CD14-positive monocyte (primary cell): ENCODE measurements around the gene BPHL. TPM values are rescaled to one million over a fixed set of nuclear protein-coding genes. Genes with fewer than 3 reads are reported as not detected.

Experiments
- DNase-seq, 3 donors: peaks; one replicate each; pipeline ENCODE4 v3.0.0-alpha.2; 2011 to 2022
- H2AFZ ChIP-seq: 2 replicates; pipeline ENCODE4 v1.6.0; 2012; ENCODE audit warnings: mild to moderate bottlenecking, low read depth, low read length, inconsistent platforms; ENCODE audit not compliant: insufficient read depth, poor library complexity, severe bottlenecking
- H3K27ac ChIP-seq, 2 donors: 1 replicate in 1 of 2; 2 replicates in 1 of 2; pipeline ENCODE4 v1.5.1; 2012 to 2013; ENCODE audit warnings: low read length in 2 of 2, control low read depth in 1 of 2, inconsistent platforms in 1 of 2, low read depth in 1 of 2, mild to moderate bottlenecking in 1 of 2
- H3K27me3 ChIP-seq, 2 donors: one replicate each; pipeline versions ENCODE4 v1.6.0 to v1.6.1; 2011 to 2013; ENCODE audit warnings: low read length in 2 of 2; ENCODE audit not compliant: control insufficient read depth in 2 of 2, insufficient read depth in 2 of 2
- H3K36me3 ChIP-seq, 2 donors: replicated peaks in 1 of 2; 1 replicate in 1 of 2; 2 replicates in 1 of 2; pipeline versions ENCODE4 v1.5.1 to v1.6.1; 2012 to 2013; ENCODE audit warnings: low read length in 2 of 2, control low read depth in 1 of 2, inconsistent platforms in 1 of 2, mild to moderate bottlenecking in 1 of 2; ENCODE audit not compliant: insufficient read depth in 2 of 2, control insufficient read depth in 1 of 2
- H3K4me1 ChIP-seq, 2 donors: 1 replicate in 1 of 2; 2 replicates in 1 of 2; pipeline versions ENCODE4 v1.5.1 to v1.6.1; 2012 to 2013; ENCODE audit warnings: low read length in 2 of 2, control low read depth in 1 of 2, inconsistent platforms in 1 of 2, mild to moderate bottlenecking in 1 of 2, moderate library complexity in 1 of 2; ENCODE audit not compliant: insufficient read depth in 2 of 2, control insufficient read depth in 1 of 2
- H3K4me2 ChIP-seq: replicated peaks from 2 replicates; pipeline ENCODE3; 2012; ENCODE audit warnings: low read length, moderate library complexity, mild to moderate bottlenecking; ENCODE audit not compliant: poor library complexity, severe bottlenecking; ENCODE audit errors: extremely low read depth
- H3K4me3 ChIP-seq, 3 experiments: fragments of 200-600 bp in 1 of 3; sonication (generic) in 1 of 3; replicated peaks in 1 of 3; 1 replicate in 2 of 3; 2 replicates in 1 of 3; pipeline ENCODE4 v1.5.1; 2011 to 2013; ENCODE audit warnings: low read length in 3 of 3, mild to moderate bottlenecking in 3 of 3, control low read depth in 2 of 3, low read depth in 2 of 3, inconsistent platforms in 1 of 3, moderate library complexity in 1 of 3
- H3K79me2 ChIP-seq: 2 replicates; pipeline ENCODE4 v1.6.0; 2012; ENCODE audit warnings: mild to moderate bottlenecking, control low read depth, inconsistent platforms, low read length, moderate library complexity; ENCODE audit not compliant: insufficient read depth
- H3K9ac ChIP-seq: 2 replicates; pipeline ENCODE4 v1.6.0; 2017; ENCODE audit warnings: low read length, mild to moderate bottlenecking; ENCODE audit not compliant: insufficient read depth, poor library complexity, severe bottlenecking
- H3K9me3 ChIP-seq, 2 donors: replicated peaks in 1 of 2; 1 replicate in 1 of 2; 2 replicates in 1 of 2; pipeline versions ENCODE4 v1.5.1 to v1.6.1; 2012 to 2013; ENCODE audit warnings: low read length in 2 of 2, control low read depth in 1 of 2; ENCODE audit not compliant: control insufficient read depth in 1 of 2, insufficient read depth in 1 of 2
- H4K20me1 ChIP-seq: 2 replicates; pipeline ENCODE4 v1.6.0; 2012; ENCODE audit warnings: mild to moderate bottlenecking, low read length, control low read depth, moderate library complexity; ENCODE audit not compliant: insufficient read depth
- H3K27ac Mint-ChIP-seq, 7 donors: one replicate each; pipeline ENCODE4 v1.8.0; 2020; ENCODE audit warnings: mild to moderate bottlenecking in 7 of 7, mixed read lengths in 7 of 7, moderate library complexity in 6 of 7, inconsistent platforms in 2 of 7
- H3K27me3 Mint-ChIP-seq, 3 donors: one replicate each; pipeline ENCODE4 v1.8.0; 2021 to 2022; ENCODE audit warnings: low read depth in 3 of 3, mild to moderate bottlenecking in 3 of 3, mixed read lengths in 3 of 3, moderate library complexity in 3 of 3, inconsistent platforms in 1 of 3
- H3K36me3 Mint-ChIP-seq, 2 donors: one replicate each; pipeline ENCODE4 v1.8.0; 2020; ENCODE audit warnings: mixed read lengths in 2 of 2, inconsistent platforms in 1 of 2, mild to moderate bottlenecking in 1 of 2
- H3K4me1 Mint-ChIP-seq: one replicate; pipeline ENCODE4 v1.8.0; 2020; ENCODE audit warnings: mild to moderate bottlenecking, mixed read lengths
- H3K4me3 Mint-ChIP-seq, 2 donors: one replicate each; pipeline ENCODE4 v1.8.0; 2020; ENCODE audit warnings: mild to moderate bottlenecking in 2 of 2, mixed read lengths in 2 of 2, moderate library complexity in 1 of 2
- H3K9me3 Mint-ChIP-seq, 7 donors: one replicate each; pipeline ENCODE4 v1.8.0; 2020 to 2022; ENCODE audit warnings: mixed read lengths in 7 of 7, mild to moderate bottlenecking in 6 of 7, moderate library complexity in 6 of 7, inconsistent platforms in 2 of 7
- WGBS: methylation state at CpG from one replicate; pipeline ENCODE4 v1.1.5; 2013; ENCODE audit warnings: missing lambda C conversion rate; ENCODE audit not compliant: insufficient coverage; 5-methylcytosine and 5-hydroxymethylcytosine counted together
- intact Hi-C, 2 donors: fragments of 100-400 bp; cut with micrococcal nuclease; formaldehyde crosslinking; loops; one replicate each; pipeline versions ENCODE4 v1.15.0 to v1.15.1; 2023
- polyA plus RNA-seq, 3 donors: library from polyadenylated mRNA; depleted of rRNA in 1 of 3; unstranded in 2 of 3; stranded (reverse) in 1 of 3; fragments of 300-500 nt in 2 of 3; fragments of >200 nt in 1 of 3; fragmentation: Illumina TruSeq in 2 of 3; gene quantifications; 1 replicate in 2 of 3; 2 replicates in 1 of 3; pipeline ENCODE4 v1.2.3, GENCODE V29; 2012 to 2021
- TF ChIP-seq, protein P1 (sequence below): fragments of 200-600 bp; IDR thresholded peaks from one replicate; pipeline ENCODE4 v1.8.0; 2022; ENCODE audit warnings: antibody characterized with exemption, mild to moderate bottlenecking

BPHL gene
- polyA plus RNA-seq, 3 donors, result 4.6 to 7.8 (median 5.9) TPM

GRCh38 chr6:3128356-3129108 is 10.0 kb downstream of the BPHL start:
- Histone ChIP-seq H3K4me3 (no peak overlapping the region), H3K4me1 (peaks cover 0 to 3% of the 10 kb centered on the region in 2 donors), H4K20me1 (no peaks in the 10 kb centered on the region), H2AFZ (no peak overlapping the region), H3K27ac (no peak overlapping the region), H3K9me3 (no peaks in the 10 kb centered on the region), H3K4me2 (no peak overlapping the region), H3K27me3 (no peaks in the 10 kb centered on the region), H3K79me2 (no peaks in the 10 kb centered on the region), H3K9ac (no peak overlapping the region), H3K36me3 (peaks cover 0 to 5% of the 10 kb centered on the region in 2 donors)
- no peak overlapping the region for H3K27ac Mint-ChIP-seq
- no peaks in the 10 kb centered on the region for H3K4me1 Mint-ChIP-seq
- H3K9me3 Mint-ChIP-seq, result no peaks in the 10 kb centered on the region
- H3K4me3 Mint-ChIP-seq, result no peak overlapping the region
- DNase-seq, result no peak
- WGBS, result 96% methylated on average over 7 of the region's 15 CpGs
- TF ChIP-seq, protein P1, sequence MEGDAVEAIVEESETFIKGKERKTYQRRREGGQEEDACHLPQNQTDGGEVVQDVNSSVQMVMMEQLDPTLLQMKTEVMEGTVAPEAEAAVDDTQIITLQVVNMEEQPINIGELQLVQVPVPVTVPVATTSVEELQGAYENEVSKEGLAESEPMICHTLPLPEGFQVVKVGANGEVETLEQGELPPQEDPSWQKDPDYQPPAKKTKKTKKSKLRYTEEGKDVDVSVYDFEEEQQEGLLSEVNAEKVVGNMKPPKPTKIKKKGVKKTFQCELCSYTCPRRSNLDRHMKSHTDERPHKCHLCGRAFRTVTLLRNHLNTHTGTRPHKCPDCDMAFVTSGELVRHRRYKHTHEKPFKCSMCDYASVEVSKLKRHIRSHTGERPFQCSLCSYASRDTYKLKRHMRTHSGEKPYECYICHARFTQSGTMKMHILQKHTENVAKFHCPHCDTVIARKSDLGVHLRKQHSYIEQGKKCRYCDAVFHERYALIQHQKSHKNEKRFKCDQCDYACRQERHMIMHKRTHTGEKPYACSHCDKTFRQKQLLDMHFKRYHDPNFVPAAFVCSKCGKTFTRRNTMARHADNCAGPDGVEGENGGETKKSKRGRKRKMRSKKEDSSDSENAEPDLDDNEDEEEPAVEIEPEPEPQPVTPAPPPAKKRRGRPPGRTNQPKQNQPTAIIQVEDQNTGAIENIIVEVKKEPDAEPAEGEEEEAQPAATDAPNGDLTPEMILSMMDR, result no peak
- intact Hi-C loops, result no loop called here
- peaks cover 0 to 8% (median 1%) of the 10 kb centered on the region in 3 donors for H3K27me3 Mint-ChIP-seq
- H3K36me3 Mint-ChIP-seq, result peaks cover 3 to 7% of the 10 kb centered on the region in 2 donors

DNA sequence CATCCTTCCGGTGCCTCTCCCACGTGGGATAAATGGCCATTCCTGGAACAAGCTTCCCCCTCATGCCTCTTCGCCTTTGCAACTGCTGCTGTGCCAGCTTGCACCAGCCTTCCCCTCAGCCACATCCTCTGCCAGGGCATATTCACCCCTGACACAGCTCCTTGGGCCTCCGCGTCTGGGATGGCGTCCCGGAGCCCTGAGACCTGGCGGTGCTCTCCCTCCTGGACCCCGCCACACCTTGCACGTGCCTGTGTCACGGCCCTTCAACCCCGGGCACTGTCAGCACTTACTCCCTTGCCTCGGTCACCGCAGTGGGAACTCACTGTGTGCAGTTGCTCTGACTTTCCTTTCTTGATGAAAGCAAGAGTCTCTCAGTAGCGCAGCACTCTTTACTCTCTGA is 13.2 kb downstream of the BPHL start:
- no peak overlapping the region for H3K27ac Mint-ChIP-seq
- H3K4me3 Mint-ChIP-seq, result no peak overlapping the region
- peaks cover 3 to 7% of the 10 kb centered on the region in 2 donors for H3K36me3 Mint-ChIP-seq
- Histone ChIP-seq H3K4me2 (no peak overlapping the region), H3K27ac (no peak overlapping the region), H3K36me3 (peaks cover 0 to 5% of the 10 kb centered on the region in 2 donors), H3K4me1 (peaks cover 0 to under 1% of the 10 kb centered on the region in 2 donors), H3K9ac (no peak overlapping the region), H3K27me3 (no peaks in the 10 kb centered on the region), H4K20me1 (no peaks in the 10 kb centered on the region), H3K9me3 (no peaks in the 10 kb centered on the region), H2AFZ (no peak overlapping the region), H3K4me3 (no peak overlapping the region), H3K79me2 (no peaks in the 10 kb centered on the region)
- DNase-seq, result no peak
- H3K27me3 Mint-ChIP-seq, result peaks cover 0 to 3% (median 1%) of the 10 kb centered on the region in 3 donors
- intact Hi-C loops, result no loop called here
- TF ChIP-seq, protein P1, result no peak
- H3K9me3 Mint-ChIP-seq, result no peaks in the 10 kb centered on the region
- H3K4me1 Mint-ChIP-seq, result no peaks in the 10 kb centered on the region
- 95% methylated on average over 15 of the region's 15 CpGs for WGBS
